GM12873 (cell line): ENCODE data around the gene FAM210A.

ENCODE experiments used
- TF ChIP-seq, protein P1 (sequence below): IDR thresholded peaks from 2 replicates; pipeline ENCODE4 v1.5.1; 2012; ENCODE audit warnings: low read depth, mild to moderate bottlenecking, moderate library complexity, low read length, control low read depth; ENCODE audit not compliant: insufficient read depth; ENCODE audit errors: missing control alignments

Gene FAM210A

DNA sequence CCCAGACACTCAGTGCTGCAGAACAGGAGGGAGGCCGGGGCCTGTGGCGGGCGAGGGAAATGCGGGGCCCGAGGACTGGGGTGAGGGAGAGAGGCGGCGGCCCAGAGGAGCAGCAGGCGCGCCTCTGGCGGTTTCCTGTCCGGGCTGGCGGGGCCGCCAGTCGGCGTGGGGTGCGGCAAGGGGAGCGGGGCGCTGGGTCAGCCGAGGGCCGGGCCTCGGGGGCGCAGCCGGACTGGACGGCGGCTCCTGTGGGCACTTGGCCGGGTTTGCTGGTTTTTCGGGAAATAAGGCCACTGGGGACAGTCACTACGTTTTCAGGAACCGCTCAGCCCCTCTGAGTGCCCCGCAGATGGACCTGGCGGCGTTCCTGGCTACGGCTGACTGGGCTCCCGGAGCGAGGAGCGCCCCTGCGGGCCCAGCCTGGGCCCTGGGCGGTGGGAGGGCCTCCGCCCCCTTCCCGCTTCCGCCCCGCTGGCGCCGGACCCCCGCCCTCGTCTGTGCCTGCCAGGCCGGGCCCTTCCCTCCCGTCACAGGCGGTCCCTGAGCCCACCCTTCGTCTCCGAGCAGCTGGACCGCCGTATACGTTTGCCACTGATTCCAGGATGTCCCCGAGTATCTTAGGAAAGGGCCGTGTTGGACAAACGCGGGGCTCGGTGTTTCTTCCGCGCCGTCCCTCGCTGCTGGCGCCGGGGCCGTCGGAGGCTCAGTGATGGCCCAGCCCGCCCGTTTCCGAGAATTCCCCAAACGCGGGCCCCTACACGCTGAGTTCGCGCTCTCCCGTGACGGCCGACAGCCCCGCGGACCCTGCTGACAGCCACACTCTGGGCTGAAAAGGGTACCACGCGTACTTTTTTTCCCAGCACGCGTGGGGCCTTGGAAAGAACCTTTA lies 84.6 kb downstream of the FAM210A start:
- TF ChIP-seq, protein P1, sequence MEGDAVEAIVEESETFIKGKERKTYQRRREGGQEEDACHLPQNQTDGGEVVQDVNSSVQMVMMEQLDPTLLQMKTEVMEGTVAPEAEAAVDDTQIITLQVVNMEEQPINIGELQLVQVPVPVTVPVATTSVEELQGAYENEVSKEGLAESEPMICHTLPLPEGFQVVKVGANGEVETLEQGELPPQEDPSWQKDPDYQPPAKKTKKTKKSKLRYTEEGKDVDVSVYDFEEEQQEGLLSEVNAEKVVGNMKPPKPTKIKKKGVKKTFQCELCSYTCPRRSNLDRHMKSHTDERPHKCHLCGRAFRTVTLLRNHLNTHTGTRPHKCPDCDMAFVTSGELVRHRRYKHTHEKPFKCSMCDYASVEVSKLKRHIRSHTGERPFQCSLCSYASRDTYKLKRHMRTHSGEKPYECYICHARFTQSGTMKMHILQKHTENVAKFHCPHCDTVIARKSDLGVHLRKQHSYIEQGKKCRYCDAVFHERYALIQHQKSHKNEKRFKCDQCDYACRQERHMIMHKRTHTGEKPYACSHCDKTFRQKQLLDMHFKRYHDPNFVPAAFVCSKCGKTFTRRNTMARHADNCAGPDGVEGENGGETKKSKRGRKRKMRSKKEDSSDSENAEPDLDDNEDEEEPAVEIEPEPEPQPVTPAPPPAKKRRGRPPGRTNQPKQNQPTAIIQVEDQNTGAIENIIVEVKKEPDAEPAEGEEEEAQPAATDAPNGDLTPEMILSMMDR, result no peak

DNA sequence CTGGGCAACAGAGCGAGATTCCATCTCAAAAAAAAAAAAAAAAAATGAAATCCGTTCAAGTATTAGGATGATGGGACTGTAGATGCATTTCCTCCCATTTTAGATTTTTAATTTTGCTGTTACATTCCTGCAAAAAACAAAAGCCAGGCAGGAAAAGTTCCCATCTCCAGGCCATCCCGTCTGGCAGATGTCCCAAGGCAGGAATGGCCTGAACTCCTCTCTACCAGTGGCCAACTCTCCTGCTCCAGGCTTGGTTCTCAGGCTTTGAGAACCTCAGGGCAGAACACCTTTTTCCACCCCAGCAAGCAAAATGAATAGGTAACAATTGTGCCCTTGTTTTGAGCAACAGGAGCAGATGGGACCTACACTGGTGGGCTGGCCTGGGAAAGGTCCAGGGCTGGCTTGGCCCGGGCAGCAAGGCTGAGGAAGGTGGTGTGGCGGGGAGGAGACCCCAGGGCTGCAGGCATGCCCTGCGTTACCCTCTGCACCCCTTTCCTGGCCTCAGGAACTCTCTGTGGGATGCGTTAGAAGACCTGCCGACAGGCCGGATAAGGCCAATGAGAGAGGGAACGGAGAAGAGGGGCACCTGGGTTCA lies 86.0 kb downstream of the FAM210A start:
- TF ChIP-seq, protein P1, result no peak

DNA sequence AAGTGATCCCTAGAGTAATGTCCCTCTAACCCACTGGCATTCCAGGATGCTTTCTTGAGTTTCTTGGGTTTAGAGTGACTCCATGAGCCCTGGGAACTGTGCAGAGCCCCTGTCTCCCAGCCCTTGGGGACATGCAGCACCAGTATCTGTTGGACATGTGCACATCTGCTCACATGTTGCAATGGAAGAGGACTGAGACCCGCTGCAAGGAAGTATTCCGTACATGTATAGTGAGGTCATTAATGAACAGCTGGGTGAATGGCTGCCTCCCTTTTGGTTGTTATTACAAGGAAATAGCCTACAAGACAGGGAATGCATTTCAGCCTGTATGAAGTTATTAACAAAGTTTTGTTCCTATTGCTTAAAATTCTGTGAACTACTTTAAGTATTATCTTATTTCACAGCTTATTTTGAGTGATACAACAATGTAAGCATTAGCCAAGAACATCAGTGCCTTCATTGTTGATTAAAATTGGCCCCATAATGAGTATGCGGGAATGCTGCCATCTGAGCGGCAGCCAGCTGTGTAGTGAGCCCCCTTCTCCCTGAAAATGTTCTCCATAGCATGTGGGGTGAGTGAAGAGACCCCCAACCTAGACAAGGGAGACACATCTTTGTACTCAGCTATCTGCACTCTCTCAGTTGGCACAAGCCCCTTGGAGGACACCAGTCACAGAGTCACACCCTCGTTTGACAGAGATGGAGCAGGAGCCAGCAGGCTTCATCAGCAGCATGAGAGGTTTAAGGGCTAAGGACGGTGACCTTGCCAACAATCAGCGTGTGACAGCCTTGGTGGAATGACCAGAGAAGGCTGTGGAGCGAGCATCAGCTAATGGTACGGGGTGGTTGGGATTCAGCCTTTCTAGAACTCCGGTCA lies 87.4 kb downstream of the FAM210A start:
- TF ChIP-seq, protein P1, result no peak

DNA sequence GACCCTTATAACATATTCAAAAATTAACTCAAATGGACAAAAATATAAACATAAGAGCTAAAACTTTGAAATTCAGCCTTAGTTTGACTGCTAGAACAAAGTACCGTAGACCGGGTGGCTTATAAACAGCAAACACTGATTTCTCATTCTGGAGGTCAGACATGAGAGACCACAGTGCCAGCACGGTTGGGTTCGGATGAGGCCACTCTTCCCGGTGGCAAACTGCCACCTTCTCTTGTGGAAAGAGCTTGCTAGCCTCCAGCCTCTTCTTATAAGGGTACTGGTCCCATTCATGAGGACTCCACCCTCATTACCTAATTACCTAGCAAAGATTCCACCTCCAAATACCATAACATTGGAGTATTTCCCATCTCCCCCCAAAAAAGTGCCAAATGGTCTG lies 91.3 kb downstream of the FAM210A start:
- TF ChIP-seq, protein P1, result no peak

DNA sequence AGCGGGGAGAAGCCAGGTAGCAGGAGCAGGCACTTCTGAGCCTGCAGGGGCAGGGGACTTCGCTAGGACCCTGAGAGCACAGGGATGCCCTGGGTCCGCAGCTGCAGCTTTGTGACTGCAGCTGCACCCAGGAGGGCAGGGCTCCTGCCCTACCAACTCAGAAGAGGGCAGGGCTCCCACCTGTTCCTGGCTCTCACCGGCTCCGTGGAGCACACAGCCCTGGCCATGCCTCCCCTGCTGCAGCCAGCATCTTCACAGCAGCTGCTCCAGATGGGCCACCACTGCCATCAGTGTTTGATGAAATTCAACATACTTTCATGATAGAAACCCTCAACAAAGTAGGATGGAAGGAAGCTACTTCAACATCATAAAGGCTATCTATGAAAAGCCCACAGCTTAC lies 92.7 kb downstream of the FAM210A start:
- TF ChIP-seq, protein P1, result no peak

DNA sequence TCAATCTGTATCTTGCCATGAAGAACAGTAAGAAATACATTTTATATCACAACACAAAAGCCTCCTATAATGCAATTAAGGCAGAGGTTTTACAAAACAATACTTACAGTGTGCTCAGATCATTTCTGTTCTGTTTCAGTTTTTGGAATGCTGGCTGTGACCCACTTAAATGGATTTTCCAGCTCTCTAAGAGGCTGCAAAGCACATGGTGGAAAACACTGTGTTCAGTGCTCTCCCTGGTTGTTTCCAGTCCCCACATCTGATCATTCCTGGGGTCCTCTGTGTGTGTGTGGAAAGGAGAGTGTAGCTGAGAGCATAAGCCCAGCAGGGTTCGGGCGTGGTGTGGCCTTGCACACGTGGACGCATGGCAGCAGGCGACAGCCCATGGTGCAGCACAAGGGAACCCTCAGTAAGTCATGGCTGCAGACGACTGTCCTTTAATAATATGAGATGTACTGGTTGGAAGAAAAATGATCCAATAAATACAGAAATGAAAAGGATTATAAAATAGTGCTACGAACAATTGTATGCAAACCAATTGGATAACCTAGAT lies 95.6 kb downstream of the FAM210A start:
- TF ChIP-seq, protein P1, result no peak
